Thoracic aorta (tissue), 2 donors: ENCODE measurements around the gene MAP1B. TPM values are rescaled to one million over a fixed set of nuclear protein-coding genes. Genes with fewer than 3 reads are reported as not detected.

Source experiments
- ATAC-seq: fragments of 150-250 bp; one replicate; pipeline ENCODE4 v1.8.0; 2017; ENCODE audit warnings: low read depth; ENCODE audit not compliant: insufficient number of reproducible peaks, low FRiP score
- DNase-seq: peaks from one replicate; pipeline ENCODE4 v3.0.0-alpha.2; 2020; ENCODE audit warnings: low spot score
- H3K27ac ChIP-seq, 2 donors: fragments of 200-600 bp; sonication (generic); 1 replicate in 1 of 2; 2 replicates in 1 of 2; pipeline ENCODE4 v1.5.1; 2016; ENCODE audit warnings: mild to moderate bottlenecking in 2 of 2, moderate library complexity in 2 of 2
- H3K27me3 ChIP-seq: fragments of 200-600 bp; sonication (generic); replicated peaks from 2 replicates; pipeline ENCODE4 v1.6.0; 2016; ENCODE audit warnings: mild to moderate bottlenecking; ENCODE audit not compliant: insufficient read depth
- H3K36me3 ChIP-seq: fragments of 200-600 bp; sonication (generic); one replicate; pipeline ENCODE4 v1.5.1; 2016
- H3K4me1 ChIP-seq, 2 donors: fragments of 200-600 bp; sonication (generic); 1 replicate in 1 of 2; 2 replicates in 1 of 2; pipeline versions ENCODE4 v1.5.1 to v1.6.0; 2016; ENCODE audit warnings: low read depth in 2 of 2, mild to moderate bottlenecking in 1 of 2; ENCODE audit not compliant: control insufficient read depth in 1 of 2
- H3K4me3 ChIP-seq: fragments of 200-600 bp; sonication (generic); 2 replicates; pipeline ENCODE4 v1.5.1; 2016; ENCODE audit warnings: mild to moderate bottlenecking
- H3K9me3 ChIP-seq: fragments of 200-600 bp; sonication (generic); 2 replicates; pipeline ENCODE4 v1.5.1; 2016
- total RNA-seq, 2 donors: library from RNA; depleted of rRNA; stranded (reverse); fragments of >200 nt; gene quantifications; one replicate each; pipeline versions ENCODE4 v1.1.0 to v1.2.3, GENCODE V29; 2016
- TF ChIP-seq, protein P1 (sequence below): fragments of 200-600 bp; sonication (generic); IDR thresholded peaks from one replicate; pipeline ENCODE4 v1.5.1; 2019; ENCODE audit warnings: antibody characterized with exemption

The MAP1B gene
- total RNA-seq, 2 donors from 2014 or later, result 616 to 1,045 TPM

DNA sequence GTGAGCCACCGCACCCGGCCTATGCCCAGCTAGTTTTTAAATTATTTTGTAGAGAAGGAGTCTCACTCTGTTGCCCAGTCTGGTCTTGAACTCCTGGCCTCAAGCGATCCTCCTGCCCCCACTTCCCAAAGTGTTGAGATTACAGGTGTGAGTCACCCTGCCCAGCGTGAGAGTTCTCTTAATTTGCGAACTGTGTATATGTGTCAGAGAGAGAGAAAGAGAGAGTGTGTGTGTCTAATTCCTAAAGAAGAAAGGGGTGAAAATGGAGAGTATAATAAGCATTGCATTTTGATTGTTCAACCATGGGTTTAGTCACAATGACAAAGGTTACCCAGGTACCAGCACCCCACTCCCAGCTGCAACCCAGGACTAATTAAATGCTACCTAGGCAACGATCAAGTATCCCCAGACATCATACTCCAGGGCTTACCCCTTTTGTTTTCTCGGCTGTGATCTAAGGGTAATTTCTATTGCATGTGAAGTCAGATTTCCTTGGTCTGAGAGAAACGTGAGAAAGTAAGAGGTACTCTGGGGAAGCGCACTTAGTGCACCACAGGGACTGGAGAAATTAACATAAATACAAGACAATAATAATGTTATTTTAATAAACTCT is 16.6 kb downstream of the MAP1B start:
- Histone ChIP-seq H3K4me3 (no peak overlapping the region), H3K9me3 (no peaks in the 10 kb centered on the region), H3K27ac (peak overlapping the region; percentile 66 to 97), H3K4me1 (peaks cover 41 to 99% of the 10 kb centered on the region in 2 donors), H3K27me3 (no peaks in the 10 kb centered on the region), H3K36me3 (peaks cover 5% of the 10 kb centered on the region)
- TF ChIP-seq, protein P1, sequence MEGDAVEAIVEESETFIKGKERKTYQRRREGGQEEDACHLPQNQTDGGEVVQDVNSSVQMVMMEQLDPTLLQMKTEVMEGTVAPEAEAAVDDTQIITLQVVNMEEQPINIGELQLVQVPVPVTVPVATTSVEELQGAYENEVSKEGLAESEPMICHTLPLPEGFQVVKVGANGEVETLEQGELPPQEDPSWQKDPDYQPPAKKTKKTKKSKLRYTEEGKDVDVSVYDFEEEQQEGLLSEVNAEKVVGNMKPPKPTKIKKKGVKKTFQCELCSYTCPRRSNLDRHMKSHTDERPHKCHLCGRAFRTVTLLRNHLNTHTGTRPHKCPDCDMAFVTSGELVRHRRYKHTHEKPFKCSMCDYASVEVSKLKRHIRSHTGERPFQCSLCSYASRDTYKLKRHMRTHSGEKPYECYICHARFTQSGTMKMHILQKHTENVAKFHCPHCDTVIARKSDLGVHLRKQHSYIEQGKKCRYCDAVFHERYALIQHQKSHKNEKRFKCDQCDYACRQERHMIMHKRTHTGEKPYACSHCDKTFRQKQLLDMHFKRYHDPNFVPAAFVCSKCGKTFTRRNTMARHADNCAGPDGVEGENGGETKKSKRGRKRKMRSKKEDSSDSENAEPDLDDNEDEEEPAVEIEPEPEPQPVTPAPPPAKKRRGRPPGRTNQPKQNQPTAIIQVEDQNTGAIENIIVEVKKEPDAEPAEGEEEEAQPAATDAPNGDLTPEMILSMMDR, result no peak
- no peak for ATAC-seq
- DNase-seq, result no peak

DNA sequence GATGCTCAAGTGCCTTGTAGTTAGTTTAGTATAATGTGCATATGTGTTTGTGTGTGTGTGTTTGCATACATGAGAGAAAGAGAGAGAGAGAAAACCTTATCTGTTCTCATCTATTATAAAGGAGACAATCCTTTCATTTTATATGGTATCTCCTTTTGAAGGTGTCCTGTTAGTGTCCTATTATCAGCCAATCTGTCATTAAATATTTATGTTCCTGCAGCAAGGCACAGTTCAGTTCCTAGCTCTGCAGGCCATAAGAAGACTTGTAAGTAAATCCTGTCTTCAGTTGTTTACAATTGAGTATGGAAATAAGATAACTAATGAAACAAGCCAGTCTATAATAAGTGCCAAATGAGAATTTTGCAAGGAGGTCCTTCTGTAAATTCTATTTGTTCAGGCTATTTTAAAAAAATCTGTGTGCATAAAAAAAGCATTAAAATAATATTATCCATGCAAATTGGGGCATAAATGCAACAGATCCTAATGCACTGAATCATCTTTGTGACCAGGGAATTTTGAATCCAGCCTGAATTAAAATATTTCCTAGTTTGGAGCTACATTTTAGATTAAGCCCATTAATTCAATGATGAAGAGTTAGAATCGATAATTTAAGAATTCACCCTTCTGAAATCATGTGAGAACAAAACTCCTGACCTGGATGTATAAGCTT is 18.1 kb downstream of the MAP1B start:
- Histone ChIP-seq H3K4me3 (no peak overlapping the region), H3K27ac (peak overlapping the region; percentile 66 to 97), H3K9me3 (no peaks in the 10 kb centered on the region), H3K27me3 (no peaks in the 10 kb centered on the region), H3K36me3 (no peaks in the 10 kb centered on the region), H3K4me1 (peaks cover 47 to 97% of the 10 kb centered on the region in 2 donors)
- DNase-seq (no peak), ATAC-seq (no peak)
- TF ChIP-seq, protein P1, result no peak

DNA sequence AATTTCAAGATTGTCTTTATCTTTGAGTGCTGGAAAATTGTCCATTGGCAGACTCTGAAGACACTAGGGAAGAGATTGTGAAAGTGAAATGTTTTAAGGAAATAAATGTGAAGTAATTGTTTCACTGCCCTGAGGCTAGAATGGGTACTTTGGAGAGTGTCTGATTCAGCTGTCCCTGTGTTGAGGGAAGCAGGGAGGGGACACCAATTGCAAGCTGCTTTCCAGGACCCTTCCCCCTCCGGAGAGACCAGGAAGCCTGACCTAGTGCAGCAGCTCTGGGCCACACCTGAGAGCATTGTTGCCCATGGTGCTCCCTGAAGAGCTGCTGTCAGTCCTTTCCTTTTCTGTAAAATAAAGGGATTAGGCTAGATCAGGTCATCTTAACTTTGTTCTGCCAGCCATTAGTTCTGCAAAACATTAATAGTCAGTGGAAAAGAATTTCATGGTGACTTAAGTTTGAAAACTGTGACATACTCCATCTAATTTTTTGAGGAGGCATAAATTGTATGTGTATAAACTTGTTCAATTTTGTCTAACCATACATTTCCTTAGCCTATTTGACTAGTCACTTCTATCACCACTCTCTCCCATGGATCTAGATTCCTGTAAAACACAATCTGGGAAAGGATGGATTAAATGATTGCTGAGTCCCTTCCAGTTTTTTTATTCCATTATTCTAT is 18.8 kb downstream of the MAP1B start:
- no peaks in the 10 kb centered on the region for H3K9me3 ChIP-seq
- H3K27me3 ChIP-seq, result no peaks in the 10 kb centered on the region
- peaks cover 44 to 96% of the 10 kb centered on the region in 2 donors for H3K4me1 ChIP-seq
- ATAC-seq (no peak), DNase-seq (no peak)
- H3K36me3 ChIP-seq, result no peaks in the 10 kb centered on the region
- TF ChIP-seq, protein P1, result no peak
- peak overlapping the region; percentile 66 to 97 for H3K27ac ChIP-seq
- no peak overlapping the region for H3K4me3 ChIP-seq

DNA sequence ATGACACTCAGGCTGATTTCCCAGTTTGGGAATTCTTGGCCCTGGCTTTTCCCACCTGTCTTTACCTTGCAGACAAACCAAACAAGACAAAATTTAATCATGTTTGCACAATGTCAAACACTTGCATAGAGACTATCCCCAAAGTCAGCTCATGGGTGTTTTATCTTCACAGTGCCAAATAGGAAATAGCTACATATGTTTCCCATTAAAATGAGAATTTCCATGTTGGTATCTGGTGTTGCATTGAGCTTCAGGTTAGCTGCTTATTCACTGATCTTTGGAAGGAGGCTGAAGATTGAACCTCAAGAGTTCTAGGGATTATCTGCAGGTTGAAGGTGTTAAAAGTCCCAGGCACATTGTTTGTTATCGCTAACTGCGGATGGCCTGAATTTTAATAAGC is 19.5 kb downstream of the MAP1B start:
- H3K27ac ChIP-seq, result peak overlapping the region; percentile 66 to 97
- H3K9me3 ChIP-seq, result no peaks in the 10 kb centered on the region
- peaks cover 44 to 95% of the 10 kb centered on the region in 2 donors for H3K4me1 ChIP-seq
- DNase-seq (no peak), ATAC-seq (no peak)
- no peaks in the 10 kb centered on the region for H3K27me3 ChIP-seq
- H3K4me3 ChIP-seq, result no peak overlapping the region
- TF ChIP-seq, protein P1, result no peak
- no peaks in the 10 kb centered on the region for H3K36me3 ChIP-seq

DNA sequence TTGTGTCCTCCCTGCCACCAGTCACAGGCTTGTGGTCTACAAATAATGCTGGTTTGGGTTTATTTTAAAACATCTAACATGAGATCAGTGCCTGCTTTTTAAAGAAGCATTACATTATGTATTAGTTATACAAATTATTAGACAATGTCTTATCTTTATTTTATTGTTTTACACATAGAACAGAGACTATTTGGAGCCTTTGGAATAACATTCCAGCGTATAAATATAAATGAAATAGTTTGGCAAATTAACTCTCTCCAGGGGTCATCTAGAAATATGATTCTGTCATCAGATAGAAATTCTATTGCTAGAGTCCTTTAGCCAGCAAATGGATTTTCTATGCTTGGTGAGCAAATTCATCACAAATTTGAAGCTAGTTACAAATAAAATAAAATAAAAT is 22.4 kb downstream of the MAP1B start:
- peaks cover 55 to 95% of the 10 kb centered on the region in 2 donors for H3K4me1 ChIP-seq
- no peaks in the 10 kb centered on the region for H3K9me3 ChIP-seq

More for the DNA sequence above, 22.4 kb downstream of the MAP1B start:
- no peaks in the 10 kb centered on the region for H3K27me3 ChIP-seq
- H3K27ac ChIP-seq, result peak overlapping the region; percentile 84 to 97
- TF ChIP-seq, protein P1, result no peak
- DNase-seq (no peak), ATAC-seq (no peak)
- no peaks in the 10 kb centered on the region for H3K36me3 ChIP-seq
- peak overlapping the region; percentile 36 for H3K4me3 ChIP-seq
